ENCODE data around the gene TMEM72. TPM values are rescaled to one million over a fixed set of nuclear protein-coding genes. Genes with fewer than 3 reads are reported as not detected.
A peak's percentile ranks its signal among the peaks of the same experiment; 100 is the strongest.

Gene TMEM72
- polyA plus RNA-seq, 1 donor from 2014 or later = 1.4 TPM

- no peaks in the 10 kb centered on the region for H3K79me2 ChIP-seq (replicated peaks; ENCODE audit: insufficient read depth, low read length)
- H3K4me2 ChIP-seq (ENCODE audit: low read length) = no peak overlapping the region
- H3K36me3 ChIP-seq (ENCODE audit: insufficient read depth, low read length) = no peaks in the 10 kb centered on the region
- no peaks in the 10 kb centered on the region for H3K9me2 ChIP-seq (ENCODE audit: insufficient read depth, low read length)
- no peak overlapping the region for H3K9ac ChIP-seq (ENCODE audit: low read length)
- peak overlapping the region; percentile 65 for H3K27ac ChIP-seq (ENCODE audit: low read length)
- no peaks in the 10 kb centered on the region for H3F3A ChIP-seq (ENCODE audit: insufficient read depth, low read length, poor library complexity, severe bottlenecking)
- TF ChIP-seq RAD21 (conservative IDR thresholded peaks at IDR 0.05) (no peak), SMC3 (conservative IDR thresholded peaks at IDR 0.05; ENCODE audit: poor library complexity) (no peak), EP300 (conservative IDR thresholded peaks at IDR 0.05; ENCODE audit: poor library complexity, severe bottlenecking) (no peak), EZH2 (IDR thresholded peaks at IDR 0.05; ENCODE audit: borderline replicate concordance, insufficient read depth, low read length, poor library complexity, severe bottlenecking) (no peak), TAF1 (IDR thresholded peaks at IDR 0.05; ENCODE audit: low read depth) (no peak), REST (IDR thresholded peaks at IDR 0.05; ENCODE audit: borderline replicate concordance) (no peak), MXI1 (conservative IDR thresholded peaks at IDR 0.05; ENCODE audit: poor library complexity, severe bottlenecking) (no peak), POLR2AphosphoS5 (IDR thresholded peaks at IDR 0.05) (no peak), CTCF (IDR thresholded peaks at IDR 0.05; ENCODE audit: poor library complexity, severe bottlenecking) (no peak)
- H3K9me3 ChIP-seq (ENCODE audit: low read length) = no peaks in the 10 kb centered on the region
- H2AFZ ChIP-seq (ENCODE audit: low read depth, low read length) = no peak overlapping the region
- no peaks in the 10 kb centered on the region for H3K27me3 ChIP-seq (ENCODE audit: insufficient read depth, low read depth, low read length)
- no peaks in the 10 kb centered on the region for H4K20me1 ChIP-seq (ENCODE audit: insufficient read depth)
- H3K4me3 ChIP-seq (ENCODE audit: low read length) = no peak overlapping the region
Measured at GRCh38 chr10:44914891-44915290, 3.8 kb downstream of the TMEM72 start.

- H3K79me2 ChIP-seq (replicated peaks; ENCODE audit: insufficient read depth, low read length) = no peaks in the 10 kb centered on the region
- no peaks in the 10 kb centered on the region for H3K27me3 ChIP-seq (ENCODE audit: insufficient read depth, low read depth, low read length)
- TF ChIP-seq RAD21 (conservative IDR thresholded peaks at IDR 0.05) = no peak
Measured at GRCh38 chr10:44916429-44916828, 5.3 kb downstream of the TMEM72 start.

GRCh38 chr10:44917848-44918247 lies 6.7 kb downstream of the TMEM72 start:
- no peak for TF ChIP-seq TAF1 (IDR thresholded peaks at IDR 0.05; ENCODE audit: low read depth)
- TF ChIP-seq EZH2 (IDR thresholded peaks at IDR 0.05; ENCODE audit: borderline replicate concordance, insufficient read depth, low read length, poor library complexity, severe bottlenecking) = no peak
- TF ChIP-seq REST (IDR thresholded peaks at IDR 0.05; ENCODE audit: borderline replicate concordance) = no peak
- Histone ChIP-seq H3K9me3 (ENCODE audit: low read length) (no peaks in the 10 kb centered on the region), H3K27me3 (ENCODE audit: insufficient read depth, low read depth, low read length) (no peaks in the 10 kb centered on the region), H3K27ac (ENCODE audit: low read length) (no peak overlapping the region), H4K20me1 (ENCODE audit: insufficient read depth) (no peaks in the 10 kb centered on the region), H3K4me3 (ENCODE audit: low read length) (no peak overlapping the region), H3K9ac (ENCODE audit: low read length) (no peak overlapping the region), H2AFZ (ENCODE audit: low read depth, low read length) (no peak overlapping the region), H3K9me2 (ENCODE audit: insufficient read depth, low read length) (no peaks in the 10 kb centered on the region), H3F3A (ENCODE audit: insufficient read depth, low read length, poor library complexity, severe bottlenecking) (no peaks in the 10 kb centered on the region), H3K36me3 (ENCODE audit: insufficient read depth, low read length) (no peaks in the 10 kb centered on the region), H3K79me2 (replicated peaks; ENCODE audit: insufficient read depth, low read length) (no peaks in the 10 kb centered on the region), H3K4me2 (ENCODE audit: low read length) (no peak overlapping the region)

More at GRCh38 chr10:44916429-44916828, 5.3 kb downstream of the TMEM72 start:
- Histone ChIP-seq H3K9ac (ENCODE audit: low read length) (no peak overlapping the region), H3K4me3 (ENCODE audit: low read length) (no peak overlapping the region), H3K27ac (ENCODE audit: low read length) (no peak overlapping the region), H2AFZ (ENCODE audit: low read depth, low read length) (no peak overlapping the region), H3K9me3 (ENCODE audit: low read length) (no peaks in the 10 kb centered on the region), H3K9me2 (ENCODE audit: insufficient read depth, low read length) (no peaks in the 10 kb centered on the region), H3F3A (ENCODE audit: insufficient read depth, low read length, poor library complexity, severe bottlenecking) (no peaks in the 10 kb centered on the region), H3K36me3 (ENCODE audit: insufficient read depth, low read length) (no peaks in the 10 kb centered on the region), H4K20me1 (ENCODE audit: insufficient read depth) (no peaks in the 10 kb centered on the region), H3K4me2 (ENCODE audit: low read length) (no peak overlapping the region)

Data from neural cell (in vitro differentiated cells).